Measurements from ENCODE around the gene CTDSP2. TPM values are rescaled to one million over a fixed set of nuclear protein-coding genes. Genes with fewer than 3 reads are reported as not detected.
"Not testable (repeated sequence)": the region's sequence is repeated elsewhere in the genome, so short reads cannot be mapped to it uniquely, and the experiment has no call there.

CTDSP2 gene
- total RNA-seq, 1 experiment from 2014 or later, result 44.8 TPM

DNA sequence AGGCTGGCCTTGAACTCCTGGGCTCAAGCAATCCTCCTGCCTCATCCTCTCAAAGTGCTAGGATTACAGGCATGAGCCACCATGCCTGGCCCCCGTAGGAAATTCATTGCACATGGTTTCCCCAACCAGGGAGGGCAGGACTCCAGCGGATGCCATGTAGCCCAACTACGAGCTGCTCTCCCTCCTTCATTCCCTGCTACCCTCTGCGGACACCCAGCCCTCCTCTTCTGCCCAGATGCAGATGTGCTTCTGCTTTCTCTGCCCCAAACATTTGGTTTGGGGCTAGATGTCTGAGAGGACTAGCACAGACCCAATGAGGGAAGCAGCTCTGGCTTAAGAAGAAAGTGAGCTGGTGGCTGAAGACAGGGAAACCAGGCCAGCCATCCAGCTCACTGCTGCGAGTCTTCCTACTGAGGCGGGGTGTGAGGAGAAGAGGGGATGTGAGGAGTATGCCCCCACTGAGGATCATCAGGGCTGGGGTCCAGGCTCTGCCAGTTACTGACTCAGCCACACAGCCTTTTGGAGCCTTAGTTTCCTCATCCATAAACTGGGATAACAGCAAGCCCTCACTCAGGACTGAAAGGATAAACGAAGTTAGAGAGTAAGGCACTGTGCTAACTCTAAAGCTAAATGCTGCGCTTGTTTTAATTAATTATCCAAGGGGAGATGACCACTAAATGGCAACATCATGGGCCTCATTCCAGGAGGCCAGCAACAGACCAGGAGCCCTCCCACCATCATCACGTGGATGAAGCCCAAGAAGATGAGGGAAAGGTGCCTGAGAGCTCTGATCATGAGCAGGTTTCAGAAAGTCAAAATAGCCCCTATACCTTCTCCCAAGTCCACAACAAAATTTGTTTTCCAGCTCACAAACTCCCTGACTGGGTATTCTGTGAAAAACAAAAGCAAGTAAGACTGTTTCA is 10.9 kb downstream of the CTDSP2 start:
- no peak for DNase-seq (ENCODE audit: low spot score)

DNA sequence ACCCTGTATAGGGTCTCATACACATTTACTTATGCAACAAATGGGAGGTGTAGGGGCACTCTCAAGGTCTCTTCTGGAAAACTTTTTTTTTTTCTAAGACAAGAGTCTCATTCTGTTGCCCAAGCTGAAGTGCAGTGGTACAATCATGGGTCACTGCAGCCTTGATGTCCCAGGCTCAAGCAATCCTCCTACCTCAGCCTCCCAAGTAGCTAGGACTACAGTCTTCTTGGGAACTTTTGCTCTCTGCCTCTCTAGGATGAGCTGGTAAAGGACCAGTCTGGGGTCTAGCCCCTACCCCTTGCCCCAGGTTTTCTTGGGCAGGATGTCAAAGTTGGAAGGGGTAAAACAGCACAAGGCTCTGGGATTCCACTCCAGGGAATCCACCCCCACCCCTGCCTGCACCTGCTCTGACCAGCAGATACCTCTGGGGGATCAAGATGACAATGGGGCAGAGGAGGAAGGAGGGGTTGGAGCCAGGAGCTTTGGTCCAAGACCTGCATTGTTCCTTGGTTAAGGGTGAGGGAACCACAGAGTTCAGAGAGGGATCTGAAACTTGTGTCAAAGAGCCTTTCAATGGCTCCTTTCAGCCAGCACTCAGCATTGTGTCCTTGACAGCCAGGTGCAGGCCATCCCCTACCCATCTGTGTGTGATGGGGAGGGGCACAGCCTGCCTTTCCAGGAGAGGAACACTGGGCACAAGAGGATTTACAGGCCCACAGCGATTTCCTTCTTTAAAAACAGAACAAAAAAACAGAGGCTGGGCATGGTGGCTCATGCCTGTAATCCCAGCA is 12.2 kb downstream of the CTDSP2 start:
- DNase-seq (ENCODE audit: low spot score), result no peak

DNA sequence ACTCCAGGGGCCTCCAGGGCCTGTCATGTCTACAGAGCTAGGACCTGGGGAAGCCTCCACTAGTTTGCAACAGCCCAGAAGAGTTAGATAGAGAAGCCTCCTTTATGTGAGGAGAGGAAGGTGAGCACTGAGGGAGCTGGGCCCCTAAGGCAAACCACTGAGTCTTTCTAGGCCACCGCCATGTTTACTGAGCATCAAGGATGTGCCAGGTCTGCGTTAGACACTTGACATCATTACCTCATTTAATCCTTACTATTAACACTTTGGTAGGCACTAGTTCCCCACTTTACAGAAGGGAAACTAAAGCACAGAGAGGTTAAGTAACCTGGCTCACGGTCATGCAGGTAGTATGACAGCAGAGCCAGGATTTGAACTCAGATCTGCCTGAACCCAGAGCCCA is 12.9 kb downstream of the CTDSP2 start:
- DNase-seq (ENCODE audit: low spot score), result no peak

DNA sequence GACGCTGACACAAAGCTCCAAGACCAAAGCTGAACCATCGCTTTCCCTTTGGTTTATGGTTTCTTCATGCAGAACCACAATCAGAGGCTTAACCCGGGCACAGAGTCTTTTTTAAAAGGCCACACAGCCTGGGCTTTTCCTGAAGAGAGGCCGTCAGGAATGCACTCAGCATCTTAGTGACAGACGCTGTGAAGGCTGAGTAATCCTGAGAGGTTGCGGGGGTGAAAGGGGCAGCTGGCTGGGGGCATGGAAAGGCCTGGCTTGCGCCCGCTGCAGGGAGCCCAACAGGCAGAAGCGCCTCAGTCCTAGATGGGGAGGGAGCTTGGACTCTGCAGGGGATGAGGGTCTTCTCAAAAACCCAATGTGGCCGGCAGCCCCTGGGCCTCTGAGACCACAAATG is 13.6 kb downstream of the CTDSP2 start:
- no peak for DNase-seq (ENCODE audit: low spot score)

DNA sequence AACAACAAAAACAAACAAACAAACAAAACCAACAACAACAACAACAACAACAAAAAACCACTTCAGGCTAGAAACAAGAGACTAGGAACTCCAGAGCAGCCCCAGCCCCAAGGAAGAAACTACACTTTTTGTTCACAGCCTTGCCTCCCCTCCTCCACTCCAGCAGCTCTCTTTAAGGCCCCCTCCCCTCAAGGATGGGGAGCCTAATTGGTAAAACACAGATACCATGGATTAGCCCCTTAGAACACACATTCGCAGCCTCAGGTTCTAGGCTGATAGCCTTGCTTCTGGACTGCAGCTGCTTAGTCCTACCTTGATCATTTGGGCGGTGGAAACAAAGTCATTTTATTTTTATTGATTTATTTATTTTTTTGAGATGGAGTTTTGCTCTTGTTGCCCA is 16.1 kb downstream of the CTDSP2 start:
- DNase-seq (ENCODE audit: low spot score), result no peak

DNA sequence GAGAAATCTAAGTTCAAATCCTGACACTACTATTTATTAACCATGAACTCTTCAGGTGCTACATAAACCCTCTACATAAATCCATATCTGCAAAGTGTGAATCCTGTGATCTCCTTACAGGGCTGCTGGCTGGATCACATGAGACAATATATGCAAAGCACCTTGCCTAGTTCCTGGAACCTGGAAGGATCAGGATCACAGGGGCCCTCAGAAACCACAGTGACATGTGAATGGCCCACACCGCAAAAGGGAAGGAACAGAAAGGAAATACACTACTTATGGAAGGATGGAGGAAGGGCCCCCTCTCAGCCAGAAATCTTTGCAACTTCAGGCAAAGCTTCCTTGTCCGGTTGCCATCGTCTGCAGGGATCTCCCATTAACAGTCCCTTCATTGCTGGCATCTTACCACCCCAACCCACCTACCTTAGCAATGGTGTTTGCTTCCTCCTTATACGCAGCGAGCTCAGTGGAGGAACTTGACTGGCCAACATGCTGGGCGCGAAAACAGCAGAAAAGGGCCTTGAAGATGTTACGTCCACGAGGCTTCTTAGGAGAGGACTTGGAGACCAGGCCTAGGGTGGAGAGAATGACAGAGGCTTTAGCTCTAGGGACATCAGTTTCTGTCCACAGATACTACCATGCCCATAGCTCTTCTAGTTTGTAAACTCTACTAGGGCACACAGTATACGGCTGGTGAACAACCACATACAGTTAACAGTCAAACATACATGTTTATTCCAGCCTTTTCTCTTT is 17.3 kb downstream of the CTDSP2 start:
- DNase-seq (ENCODE audit: low spot score), result no peak

DNA sequence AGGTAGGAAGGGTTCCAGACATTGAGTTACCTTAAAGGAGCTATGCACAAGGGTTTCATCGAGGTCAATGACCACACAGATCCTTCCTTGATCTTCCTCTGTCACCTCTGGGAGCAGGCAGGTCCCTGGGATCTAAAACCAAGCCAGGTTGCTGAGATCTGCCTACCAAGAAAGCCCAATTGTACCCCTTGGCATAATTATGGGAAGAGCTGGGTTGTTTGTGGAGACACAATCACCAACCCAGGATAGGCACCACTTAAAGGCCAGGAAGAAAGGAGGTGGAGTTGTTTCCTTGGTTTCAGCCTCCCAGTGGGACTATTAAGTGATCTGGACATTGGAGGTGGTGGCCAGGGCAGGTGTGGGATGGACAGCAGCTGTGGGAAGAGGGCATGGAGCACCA is 19.6 kb downstream of the CTDSP2 start:
- DNase-seq (ENCODE audit: low spot score), result no peak

DNA sequence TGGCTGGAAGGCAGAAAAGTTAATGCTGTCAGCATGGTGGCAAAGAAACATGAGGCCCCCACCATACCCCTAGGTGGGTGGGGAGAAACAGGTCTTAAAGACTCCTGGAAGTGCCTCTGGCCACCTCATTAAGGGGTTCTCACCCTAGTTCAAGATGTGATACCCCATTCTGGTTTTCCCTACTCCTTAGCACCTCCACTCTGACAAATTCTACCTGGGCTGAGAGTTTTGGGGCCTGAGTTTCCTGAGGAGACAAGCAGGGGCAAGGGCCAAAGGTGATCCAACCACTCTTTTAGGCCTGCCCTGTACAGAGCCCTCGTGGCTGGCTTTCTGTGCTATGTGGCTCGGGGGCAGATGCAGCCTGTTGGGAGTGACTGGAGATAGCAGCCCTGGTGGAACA is 20.1 kb downstream of the CTDSP2 start:
- no peak for DNase-seq (ENCODE audit: low spot score)

DNA sequence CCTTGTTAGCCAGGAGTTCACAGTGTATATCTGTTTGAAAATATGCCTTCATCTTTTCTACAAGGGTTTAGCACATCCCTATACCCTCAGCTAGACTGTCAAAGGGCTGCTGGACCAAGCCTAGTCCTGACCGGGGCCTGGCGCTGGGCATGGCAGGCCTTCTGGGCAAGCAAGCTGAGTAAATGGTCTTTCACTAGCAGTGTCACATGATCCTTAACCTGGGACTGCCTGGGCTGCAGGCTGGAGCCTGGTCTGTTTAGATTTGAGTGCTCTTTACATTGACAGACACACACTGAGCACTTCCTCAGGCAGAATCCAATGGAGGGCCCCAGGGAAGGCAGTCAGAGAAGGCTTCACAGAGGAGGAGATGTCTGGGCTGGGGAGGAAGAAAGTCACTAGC is 21.1 kb downstream of the CTDSP2 start:
- no peak for DNase-seq (ENCODE audit: low spot score)

DNA sequence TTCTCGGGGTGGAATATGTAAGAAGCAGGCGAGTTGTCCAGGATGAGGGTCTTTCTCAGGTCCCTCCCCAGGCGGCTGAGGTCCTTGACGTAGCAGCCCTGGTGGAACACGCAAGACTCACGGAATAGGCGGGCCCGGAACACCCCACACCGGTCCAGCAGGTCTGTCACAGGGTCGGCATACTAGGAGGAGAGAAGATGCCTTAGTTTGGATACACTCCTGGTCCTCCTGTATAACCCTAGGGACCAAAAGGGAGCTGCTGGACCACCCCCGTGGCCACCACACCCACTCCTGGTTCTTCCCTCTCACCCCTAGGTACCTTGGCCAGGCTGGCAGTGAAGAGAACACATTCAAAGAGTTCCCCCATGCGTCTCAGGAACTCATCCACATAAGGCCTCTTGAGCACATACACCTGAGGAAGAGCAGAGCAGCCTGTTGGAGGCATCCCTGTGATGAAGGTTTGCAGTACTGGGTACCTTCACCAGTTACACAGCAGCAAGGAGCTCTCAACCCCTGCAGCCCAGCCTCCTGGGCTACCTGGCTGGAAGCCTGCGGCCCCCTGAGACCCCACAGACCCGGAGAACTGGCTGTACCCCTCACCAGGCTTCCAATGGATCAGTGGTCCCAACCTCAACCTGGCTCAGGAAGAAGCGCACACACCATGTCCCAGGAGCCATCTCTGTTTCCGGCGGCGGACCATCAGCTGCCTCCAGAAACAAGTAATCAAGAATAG is 22.5 kb downstream of the CTDSP2 start:
- DNase-seq (ENCODE audit: low spot score), result no peak

DNA sequence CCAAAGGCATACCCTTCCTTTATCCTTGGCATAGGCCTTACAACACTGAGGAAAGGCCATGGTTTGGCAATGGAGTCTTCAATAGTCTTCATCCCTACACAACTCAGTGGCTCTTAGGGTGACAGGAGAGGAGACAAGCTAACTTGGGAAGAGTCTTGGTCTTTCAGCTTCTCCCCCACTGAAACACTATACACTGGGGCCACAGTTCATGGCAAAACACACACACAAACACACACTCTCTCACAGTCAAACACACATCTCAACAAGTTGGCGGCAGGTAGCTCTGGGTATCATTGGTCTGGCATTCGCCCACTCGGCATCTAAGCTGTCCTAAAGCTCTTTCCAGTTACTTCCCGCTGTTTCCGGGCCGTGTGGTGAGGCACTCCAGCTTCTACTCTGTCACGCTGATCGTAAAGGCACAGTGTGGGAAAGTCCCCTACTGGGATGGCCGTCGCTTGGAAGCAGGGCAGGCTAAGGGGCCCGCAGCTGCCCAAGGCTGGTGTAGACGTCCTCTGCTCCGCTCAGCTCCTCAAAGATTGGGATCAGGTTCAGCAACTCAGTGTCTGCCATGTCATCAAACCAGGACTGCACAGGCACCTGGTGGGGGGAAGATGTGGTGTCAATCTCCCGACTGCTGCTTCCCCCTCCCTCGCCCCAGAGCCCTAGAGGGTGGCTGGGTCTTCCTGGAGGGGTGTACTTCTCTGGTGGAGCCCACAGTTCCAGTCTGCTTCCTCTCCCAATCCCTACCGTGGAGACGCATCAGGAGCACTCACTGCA is 23.2 kb downstream of the CTDSP2 start:
- no peak for DNase-seq (ENCODE audit: low spot score)

DNA sequence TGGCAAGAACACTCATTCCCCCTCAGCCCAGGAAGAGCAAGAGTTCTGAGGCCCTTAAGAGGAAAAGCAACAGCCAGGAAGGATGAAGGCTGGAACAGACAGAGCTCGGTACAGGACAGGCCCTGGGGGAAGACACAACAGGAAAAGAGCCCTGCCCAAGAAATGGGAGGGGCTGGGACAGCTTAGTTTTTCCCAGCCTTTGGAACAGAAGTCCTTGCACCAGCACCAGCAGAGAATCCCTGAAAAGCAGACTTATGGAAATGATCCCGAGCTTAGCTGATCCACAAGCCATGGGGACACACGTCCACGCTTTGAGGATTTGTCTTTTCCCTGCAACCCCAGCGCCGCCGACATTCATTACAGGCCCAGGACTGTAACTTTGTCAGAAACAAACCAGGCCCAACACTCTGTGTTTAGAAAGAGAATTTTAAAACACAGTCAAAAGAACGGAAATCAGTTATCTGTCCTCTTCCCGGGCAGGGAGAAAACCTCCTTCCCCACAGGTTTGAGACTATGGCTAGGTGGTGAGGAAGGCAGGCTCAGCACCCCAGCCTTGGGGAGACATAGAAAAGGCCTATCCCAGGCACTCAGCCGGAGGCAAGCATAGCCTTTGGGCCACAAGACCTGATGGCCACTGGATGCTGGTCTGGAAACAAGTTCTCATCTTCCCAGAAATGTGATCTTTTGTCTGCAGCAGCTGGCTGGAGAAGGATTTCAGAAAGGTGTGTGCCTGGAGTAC is 24.0 kb downstream of the CTDSP2 start:
- DNase-seq (ENCODE audit: low spot score), result no peak

DNA sequence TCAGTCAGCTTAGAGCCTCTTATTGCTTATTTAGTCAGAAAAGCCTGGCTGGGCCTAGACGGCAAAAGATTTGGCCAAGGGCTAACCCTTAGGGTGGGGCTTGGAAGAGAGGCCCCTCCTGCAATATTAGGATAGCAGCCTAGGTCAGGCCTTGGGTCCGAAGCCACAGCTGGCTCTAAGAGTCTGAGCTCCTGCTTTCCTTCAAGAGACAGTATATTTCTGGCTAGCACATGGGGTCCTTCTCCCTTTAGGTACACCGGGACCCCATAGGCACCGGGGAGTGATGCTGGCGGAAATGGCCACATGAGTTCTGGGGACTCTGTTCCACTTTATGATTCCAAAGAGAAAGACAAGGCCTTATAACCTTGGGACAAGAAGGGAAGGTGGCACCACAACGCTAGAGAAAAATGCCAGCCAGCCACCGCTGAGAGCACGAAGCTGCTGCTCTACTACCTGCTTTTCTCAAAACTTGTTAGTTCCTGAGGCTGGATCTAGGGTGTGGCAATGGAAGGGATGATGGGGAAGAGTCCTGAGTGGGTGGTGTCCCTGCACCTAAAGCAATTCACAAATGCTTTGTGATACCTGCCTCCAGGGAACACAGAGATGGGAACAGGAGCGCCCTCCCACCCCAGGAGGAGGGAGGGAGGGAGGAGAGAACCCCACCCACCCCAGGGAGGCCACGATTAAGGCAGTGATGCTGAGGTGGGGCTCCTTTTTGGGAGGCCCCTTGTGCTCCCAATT is 24.9 kb downstream of the CTDSP2 start:
- DNase-seq (ENCODE audit: low spot score), result no peak

DNA sequence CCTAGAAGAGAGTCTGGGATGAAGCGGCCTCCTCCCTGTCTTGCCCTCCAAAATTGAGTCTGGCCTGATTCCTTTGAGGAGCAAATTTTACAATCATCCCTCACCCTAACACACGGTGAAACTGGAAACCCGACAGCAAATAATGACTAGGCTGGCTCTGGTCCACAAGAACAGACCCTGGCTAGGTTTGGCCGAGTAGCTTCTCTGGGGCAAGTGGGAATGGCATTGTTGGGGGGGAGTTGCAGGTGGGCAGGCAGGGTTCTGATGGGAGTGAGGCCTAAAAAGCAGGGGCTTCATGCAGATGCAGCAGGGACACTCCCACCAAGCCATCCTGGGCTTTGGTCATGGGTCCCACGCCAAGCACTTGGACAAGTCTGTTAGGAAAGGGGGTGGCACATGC is 25.5 kb downstream of the CTDSP2 start:
- not testable (repeated sequence) for DNase-seq (ENCODE audit: low spot score)

DNA sequence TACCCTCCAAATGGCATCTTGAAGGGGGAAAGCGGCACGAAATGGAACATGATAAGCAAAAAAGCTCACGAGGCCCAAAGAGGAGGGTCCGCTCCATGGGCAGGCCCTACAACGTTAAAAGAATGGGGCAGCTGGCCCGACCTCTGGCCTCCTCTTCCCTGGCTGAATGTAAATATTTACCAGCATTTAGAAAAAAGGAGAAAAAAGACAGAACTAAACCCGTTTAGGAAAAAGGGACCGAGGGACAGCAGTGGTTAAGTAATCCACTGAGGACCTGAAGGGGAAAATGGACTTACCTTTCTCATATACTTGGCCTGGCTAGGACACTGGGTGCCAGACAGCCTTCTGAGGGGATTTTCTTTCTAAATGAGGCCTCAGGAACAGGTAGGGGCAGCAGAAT is 26.4 kb downstream of the CTDSP2 start:
- DNase-seq (ENCODE audit: low spot score), result not testable (repeated sequence)

DNA sequence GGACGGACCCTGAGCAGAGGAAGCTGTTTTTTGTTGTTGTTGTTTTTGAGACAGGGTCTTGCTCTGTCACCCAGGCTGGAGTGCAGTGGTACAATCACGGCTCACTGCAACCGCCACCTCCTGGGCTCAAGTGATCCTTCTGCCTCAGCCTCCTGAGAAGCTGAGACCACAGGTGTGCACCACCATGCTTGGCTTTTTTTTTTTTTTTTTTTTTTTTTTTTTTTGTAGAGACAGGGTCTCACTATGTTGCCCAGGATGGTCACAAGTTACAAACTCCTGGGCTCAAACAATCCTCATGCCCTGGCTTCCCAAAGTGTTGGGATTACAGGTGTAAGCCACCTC is 28.6 kb downstream of the CTDSP2 start:
- not testable (repeated sequence) for DNase-seq (ENCODE audit: low spot score)

DNA sequence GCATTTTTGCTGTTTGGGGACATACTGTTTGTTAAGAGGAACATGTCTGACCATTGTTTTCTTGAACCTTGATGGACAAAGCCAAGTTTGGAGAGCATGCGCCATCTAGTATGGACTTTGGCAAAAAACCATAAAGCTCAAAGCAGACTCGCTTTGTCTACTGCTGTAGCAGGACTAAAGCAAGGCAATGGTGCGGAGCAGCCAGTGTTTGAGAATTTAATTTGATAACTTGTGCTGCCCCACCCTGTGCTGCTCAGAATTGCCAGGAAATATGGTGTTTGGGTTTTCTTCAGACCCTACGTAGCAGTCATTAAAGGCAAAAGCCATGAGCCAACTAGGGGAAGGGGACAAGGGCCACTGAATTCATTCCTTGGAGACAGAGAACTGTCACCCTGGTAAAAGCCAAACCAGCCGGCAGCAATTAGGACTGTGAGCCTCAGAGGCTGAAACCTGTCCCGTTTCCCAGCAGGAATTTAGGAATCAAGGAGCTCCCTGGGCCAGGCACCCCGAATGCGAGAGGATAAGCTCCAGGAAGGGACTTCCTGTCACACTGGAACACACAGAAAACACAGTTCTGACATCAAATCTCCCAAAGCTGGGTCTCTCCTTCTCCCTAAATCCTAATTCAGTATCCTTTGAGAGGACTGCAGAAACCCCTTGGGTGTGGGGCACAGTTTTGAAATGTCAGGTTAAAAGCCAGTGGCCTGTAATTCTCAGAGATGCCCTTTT is 29.1 kb downstream of the CTDSP2 start:
- DNase-seq (ENCODE audit: low spot score), result no peak

DNA sequence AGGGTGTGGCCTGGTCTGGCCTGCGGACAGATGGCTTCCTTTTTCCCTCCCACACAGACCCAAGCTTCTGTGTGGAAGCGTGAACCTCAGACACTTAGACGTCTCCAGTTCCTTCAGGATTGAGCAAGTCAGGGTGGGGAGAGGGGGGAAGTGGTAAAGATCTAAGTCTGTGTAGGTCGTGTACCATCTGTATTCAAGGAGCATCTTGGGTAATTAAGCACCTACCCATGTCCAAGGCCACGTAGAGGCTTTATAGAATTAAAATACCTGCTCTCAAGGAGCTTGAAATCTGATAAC is 29.7 kb downstream of the CTDSP2 start:
- DNase-seq (ENCODE audit: low spot score), result no peak

Measured in H4 (cell line).